Prostate gland (tissue), 2 donors: ENCODE results near the gene HBZ.

Source experiments
- POLR2A ChIP-seq: fragments of 450-650 bp; IDR thresholded peaks from one replicate; pipeline ENCODE4 v1.6.1; 2016; ENCODE audit warnings: antibody characterized with exemption, mild to moderate bottlenecking
- POLR2AphosphoS5 ChIP-seq: sonication (generic); formaldehyde crosslinking; IDR thresholded peaks from one replicate; pipeline ENCODE4 v1.6.1; 2017; ENCODE audit warnings: antibody characterized with exemption
- TF ChIP-seq, protein P1 (sequence below), 4 experiments: fragments of 200-600 bp in 2 of 4; fragments of 450-650 bp in 2 of 4; sonication (generic) in 2 of 4; IDR thresholded peaks; 1 replicate in 3 of 4; 2 replicates in 1 of 4; pipeline ENCODE4 v1.5.1; 2016 to 2019; ENCODE audit warnings: antibody characterized with exemption in 4 of 4, mild to moderate bottlenecking in 2 of 4, moderate library complexity in 2 of 4

- TF ChIP-seq, protein P1, sequence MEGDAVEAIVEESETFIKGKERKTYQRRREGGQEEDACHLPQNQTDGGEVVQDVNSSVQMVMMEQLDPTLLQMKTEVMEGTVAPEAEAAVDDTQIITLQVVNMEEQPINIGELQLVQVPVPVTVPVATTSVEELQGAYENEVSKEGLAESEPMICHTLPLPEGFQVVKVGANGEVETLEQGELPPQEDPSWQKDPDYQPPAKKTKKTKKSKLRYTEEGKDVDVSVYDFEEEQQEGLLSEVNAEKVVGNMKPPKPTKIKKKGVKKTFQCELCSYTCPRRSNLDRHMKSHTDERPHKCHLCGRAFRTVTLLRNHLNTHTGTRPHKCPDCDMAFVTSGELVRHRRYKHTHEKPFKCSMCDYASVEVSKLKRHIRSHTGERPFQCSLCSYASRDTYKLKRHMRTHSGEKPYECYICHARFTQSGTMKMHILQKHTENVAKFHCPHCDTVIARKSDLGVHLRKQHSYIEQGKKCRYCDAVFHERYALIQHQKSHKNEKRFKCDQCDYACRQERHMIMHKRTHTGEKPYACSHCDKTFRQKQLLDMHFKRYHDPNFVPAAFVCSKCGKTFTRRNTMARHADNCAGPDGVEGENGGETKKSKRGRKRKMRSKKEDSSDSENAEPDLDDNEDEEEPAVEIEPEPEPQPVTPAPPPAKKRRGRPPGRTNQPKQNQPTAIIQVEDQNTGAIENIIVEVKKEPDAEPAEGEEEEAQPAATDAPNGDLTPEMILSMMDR (IDR thresholded peaks at IDR 0.05): no peak
- TF ChIP-seq POLR2A (no peak), POLR2AphosphoS5 (no peak)
These were observed 8.3 kb downstream of the HBZ start for GRCh38 chr16:160691-161190.
